ENCODE measurements around the gene DMRT2.

Gene DMRT2

DNA sequence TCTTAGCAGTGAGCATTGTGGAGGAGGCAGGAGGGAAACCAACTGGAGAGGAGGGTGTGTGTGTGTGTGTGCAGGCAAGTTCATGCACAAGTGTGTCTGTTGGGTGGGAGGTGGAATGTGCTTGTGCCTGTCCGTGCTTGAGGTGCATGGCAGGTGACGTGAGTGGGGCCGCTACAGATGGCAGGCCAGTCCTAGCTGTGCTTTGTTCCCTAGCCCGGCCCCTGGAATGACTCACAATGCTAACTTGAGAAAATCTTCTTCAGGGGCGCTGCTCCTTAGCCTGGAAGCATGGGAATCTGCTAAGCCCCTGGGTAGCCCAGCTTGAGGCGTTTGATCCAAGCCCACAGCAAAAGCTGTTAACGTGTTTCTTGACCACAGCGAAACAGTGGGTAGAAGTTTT is 25.0 kb upstream of the DMRT2 start:
- TF ChIP-seq CTCF (conservative IDR thresholded peaks at IDR 0.05; ENCODE audit: low read depth), result no peak
- H3K27ac ChIP-seq, result no peak overlapping the region
- no peak for DNase-seq (ENCODE audit: low spot score)
- CTCF ChIA-PET, result no interaction called here
- POLR2A ChIA-PET (ENCODE audit: low non-redundant PET), result no interaction called here

- ChIA-PET CTCF (interaction anchor here (0.6 kb wide), 1 partner anchor 73 kb away, joined by 4 read pairs; no protein-coding TSS in a partner anchor), POLR2A (ENCODE audit: low non-redundant PET) (no interaction called here)
- no peak for TF ChIP-seq CTCF (conservative IDR thresholded peaks at IDR 0.05; ENCODE audit: low read depth)
- no peak overlapping the region for H3K27ac ChIP-seq
- DNase-seq (ENCODE audit: low spot score), result no peak
Measured at GRCh38 chr9:1026219-1026618, 23.9 kb upstream of the DMRT2 start.

DNA sequence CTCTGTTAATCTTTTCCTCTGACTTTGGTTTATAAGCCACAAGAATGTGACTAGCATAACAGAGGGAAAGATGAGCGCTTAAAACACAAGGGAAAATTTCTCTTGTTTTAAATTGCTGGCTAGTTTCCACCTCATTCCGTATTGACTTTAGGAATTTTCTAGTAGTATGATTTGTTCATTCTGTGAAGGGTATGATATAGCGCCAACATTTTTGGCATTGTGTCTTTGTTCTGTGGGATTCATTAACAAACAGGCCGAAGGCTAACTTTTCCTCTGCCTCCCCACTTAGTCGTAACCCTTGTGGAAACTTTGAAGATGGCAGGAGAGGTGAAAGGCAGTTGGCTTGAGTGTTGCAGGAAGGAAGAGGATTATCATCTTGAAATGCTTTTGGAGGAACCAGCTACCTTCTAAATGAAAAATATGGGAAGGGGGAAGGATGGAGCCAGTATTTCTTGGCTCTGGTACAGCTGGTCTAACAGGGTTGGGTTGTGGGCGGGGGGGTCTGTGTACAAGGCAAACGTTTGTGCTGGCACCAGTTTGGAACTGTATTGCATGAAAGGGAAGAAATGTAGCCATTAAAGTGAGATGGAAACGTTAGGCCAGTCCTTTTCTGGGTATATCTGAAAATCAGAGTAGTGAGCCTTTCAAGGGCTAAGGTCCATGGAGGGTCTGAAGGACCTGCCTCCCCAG is 21.5 kb upstream of the DMRT2 start:
- no peak for TF ChIP-seq CTCF (conservative IDR thresholded peaks at IDR 0.05; ENCODE audit: low read depth)
- ChIA-PET POLR2A (ENCODE audit: low non-redundant PET) (no interaction called here), CTCF (no interaction called here)
- no peak for DNase-seq (ENCODE audit: low spot score)
- H3K27ac ChIP-seq, result no peak overlapping the region

DNA sequence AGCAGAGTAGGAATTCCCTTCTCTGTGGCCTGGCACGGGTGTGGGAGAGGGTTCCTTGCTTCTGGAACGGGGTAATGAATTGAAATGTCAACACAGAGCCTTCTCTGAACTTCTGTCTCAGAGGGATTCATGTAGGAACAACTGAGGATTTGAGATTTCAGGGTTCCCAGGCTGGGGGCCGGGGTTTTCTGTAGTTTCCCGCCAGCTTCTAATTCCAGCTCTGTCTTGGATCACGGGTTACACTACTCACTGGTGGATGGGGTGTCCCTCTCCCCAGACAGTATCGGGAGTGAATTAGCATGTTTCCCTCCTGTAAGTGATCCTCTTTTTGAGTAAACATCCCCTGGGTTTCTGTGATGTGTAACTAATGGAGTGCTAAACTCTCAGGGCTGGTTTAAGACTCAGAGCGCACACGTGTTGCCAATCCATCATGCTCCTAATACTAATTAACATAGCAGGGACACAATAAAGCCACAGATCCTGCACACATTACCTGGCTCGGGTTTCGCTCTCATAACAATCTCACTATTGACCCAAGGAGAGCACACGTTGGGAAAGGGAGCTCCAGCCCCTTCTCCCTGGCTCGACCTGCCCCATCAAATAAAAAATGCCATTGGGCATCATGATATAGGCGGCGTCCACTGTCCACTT is 18.1 kb upstream of the DMRT2 start:
- no peak overlapping the region for H3K27ac ChIP-seq
- ChIA-PET CTCF (interaction anchor here (0.5 kb wide), 1 partner anchor 62 kb away, joined by 4 read pairs; no protein-coding TSS in a partner anchor), POLR2A (ENCODE audit: low non-redundant PET) (no interaction called here)
- DNase-seq (ENCODE audit: low spot score), result no peak
- no peak for TF ChIP-seq CTCF (conservative IDR thresholded peaks at IDR 0.05; ENCODE audit: low read depth)

- DNase-seq (ENCODE audit: low spot score), result no peak
- CTCF ChIA-PET, result no interaction called here
- TF ChIP-seq CTCF (conservative IDR thresholded peaks at IDR 0.05; ENCODE audit: low read depth), result no peak
- no peak overlapping the region for H3K27ac ChIP-seq
- POLR2A ChIA-PET (ENCODE audit: low non-redundant PET), result no interaction called here
Measured at GRCh38 chr9:1034271-1034670, 15.9 kb upstream of the DMRT2 start.

DNA sequence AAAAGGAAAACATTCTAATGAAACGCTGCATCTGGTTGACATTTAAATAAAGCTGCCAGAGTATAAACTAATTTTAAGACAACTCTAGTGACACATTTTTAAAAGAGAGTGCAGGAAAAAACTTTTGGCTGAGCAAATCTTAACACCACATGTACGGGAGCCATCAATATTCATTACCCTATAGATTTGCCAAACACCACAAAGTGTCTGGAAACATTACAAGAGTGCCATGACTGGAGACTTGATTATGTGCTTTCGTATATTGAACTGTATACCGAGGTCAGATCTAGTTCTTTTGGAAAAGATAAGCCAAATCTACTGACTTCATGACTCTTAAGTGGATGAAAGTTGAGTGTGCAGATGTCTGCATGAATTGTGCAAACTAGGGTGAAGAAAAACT is 10.6 kb upstream of the DMRT2 start:
- ChIA-PET CTCF (no interaction called here), POLR2A (ENCODE audit: low non-redundant PET) (no interaction called here)
- TF ChIP-seq CTCF (conservative IDR thresholded peaks at IDR 0.05; ENCODE audit: low read depth), result no peak
- DNase-seq (ENCODE audit: low spot score), result no peak
- H3K27ac ChIP-seq, result no peak overlapping the region

All from RWPE1 (cell line).